HCT116 (cell line): Measurements from ENCODE around the gene BMP4.
A peak's percentile ranks its signal among the peaks of the same experiment; 100 is the strongest.

Experiments used
- ELF1 ChIP-seq: IDR thresholded peaks from 2 replicates; pipeline ENCODE4 v1.6.1; 2012; ENCODE audit warnings: low read depth, borderline replicate concordance
- EZH2 ChIP-seq: fragments of 200-600 bp; sonication (generic); IDR thresholded peaks from 2 replicates; pipeline ENCODE4 v1.6.1; 2017; ENCODE audit warnings: antibody characterized with exemption, mixed run types
- JUND ChIP-seq: IDR thresholded peaks from 2 replicates; pipeline ENCODE4 v1.6.1; 2012
- SIN3A ChIP-seq: IDR thresholded peaks from 2 replicates; pipeline ENCODE4 v1.6.1; 2012; ENCODE audit warnings: low read depth
- SP1 ChIP-seq: IDR thresholded peaks from 2 replicates; pipeline ENCODE4 v1.6.1; 2012; ENCODE audit warnings: low read depth
- TF ChIP-seq, protein P1 (sequence below), 3 experiments: fragments of 200-600 bp in 1 of 3; sonication (generic) in 1 of 3; IDR thresholded peaks in 2 of 3; conservative IDR thresholded peaks in 1 of 3; 2 replicates each; pipeline ENCODE4 v1.5.1; 2012 to 2017; ENCODE audit warnings: low read depth in 2 of 3, low read length in 2 of 3, antibody characterized with exemption in 1 of 3, borderline replicate concordance in 1 of 3, control low read depth in 1 of 3, mild to moderate bottlenecking in 1 of 3, mixed read lengths in 1 of 3, mixed run types in 1 of 3, moderate library complexity in 1 of 3; ENCODE audit not compliant: insufficient read depth in 1 of 3

GRCh38 chr14:54001189-54001878 is 44.7 kb upstream of the BMP4 start:
- TF ChIP-seq, protein P1, sequence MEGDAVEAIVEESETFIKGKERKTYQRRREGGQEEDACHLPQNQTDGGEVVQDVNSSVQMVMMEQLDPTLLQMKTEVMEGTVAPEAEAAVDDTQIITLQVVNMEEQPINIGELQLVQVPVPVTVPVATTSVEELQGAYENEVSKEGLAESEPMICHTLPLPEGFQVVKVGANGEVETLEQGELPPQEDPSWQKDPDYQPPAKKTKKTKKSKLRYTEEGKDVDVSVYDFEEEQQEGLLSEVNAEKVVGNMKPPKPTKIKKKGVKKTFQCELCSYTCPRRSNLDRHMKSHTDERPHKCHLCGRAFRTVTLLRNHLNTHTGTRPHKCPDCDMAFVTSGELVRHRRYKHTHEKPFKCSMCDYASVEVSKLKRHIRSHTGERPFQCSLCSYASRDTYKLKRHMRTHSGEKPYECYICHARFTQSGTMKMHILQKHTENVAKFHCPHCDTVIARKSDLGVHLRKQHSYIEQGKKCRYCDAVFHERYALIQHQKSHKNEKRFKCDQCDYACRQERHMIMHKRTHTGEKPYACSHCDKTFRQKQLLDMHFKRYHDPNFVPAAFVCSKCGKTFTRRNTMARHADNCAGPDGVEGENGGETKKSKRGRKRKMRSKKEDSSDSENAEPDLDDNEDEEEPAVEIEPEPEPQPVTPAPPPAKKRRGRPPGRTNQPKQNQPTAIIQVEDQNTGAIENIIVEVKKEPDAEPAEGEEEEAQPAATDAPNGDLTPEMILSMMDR (IDR thresholded peaks at IDR 0.05 in 2 of 3, conservative IDR thresholded peaks at IDR 0.05 in 1 of 3; ENCODE audit: borderline replicate concordance in 1 of 3, insufficient read depth in 1 of 3, low read depth in 2 of 3, low read length in 2 of 3) = peak; percentile 51 to 58 (median 55)
- no peak for TF ChIP-seq ELF1
- TF ChIP-seq SIN3A = no peak
- TF ChIP-seq SP1 = no peak
- TF ChIP-seq EZH2 = no peak
- TF ChIP-seq JUND = no peak
